ENCODE data around the gene YPEL2.
A peak's percentile ranks its signal among the peaks of the same experiment; 100 is the strongest.

The YPEL2 gene

DNA sequence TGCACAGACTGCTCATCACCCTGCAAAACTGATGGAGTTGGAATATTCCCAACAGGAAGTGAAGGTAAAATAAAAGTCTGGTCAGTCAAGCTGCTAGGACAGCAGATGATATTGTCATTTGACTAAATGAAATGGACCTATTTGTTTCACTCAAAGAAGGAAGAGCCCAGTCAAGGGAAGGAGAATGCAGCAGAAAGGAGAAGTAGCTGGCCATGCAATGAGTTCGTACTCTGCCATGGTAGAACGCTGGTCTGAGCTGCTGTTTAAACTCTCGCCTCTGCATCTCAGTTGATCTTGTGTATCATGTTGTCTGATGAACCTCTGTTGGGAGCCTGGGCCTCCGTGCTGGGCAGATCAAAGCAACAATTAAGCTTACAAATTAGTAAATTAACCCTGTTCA lies 15.6 kb upstream of the YPEL2 start:
- ChIA-PET CTCF (interaction anchor here (0.5 to 12.1 kb wide), 11 partner anchors 9 to 243 kb away, joined by 3 to 290 read pairs (median 4); no protein-coding TSS in a partner anchor), POLR2A (no interaction called here)
- Histone ChIP-seq H3K4me3 (ENCODE audit: low read depth, low read length) (no peak overlapping the region), H3K9me3 (ENCODE audit: control insufficient read depth, insufficient read depth, low read depth, low read length) (no peaks in the 10 kb centered on the region), H3K27ac (ENCODE audit: extremely low read depth, low read depth, low read length) (no peak overlapping the region), H3K4me1 (ENCODE audit: control insufficient read depth, insufficient read depth, low read length) (no peaks in the 10 kb centered on the region), H3K36me3 (ENCODE audit: control insufficient read depth in 2 of 2, insufficient read depth in 1 of 2, low read length in 2 of 2) (no peaks in the 10 kb centered on the region)
- TF ChIP-seq RBAK (tag by site-specific recombination; IDR thresholded peaks at IDR 0.05) = no peak
- no peak for TF ChIP-seq HOXA7 (CRISPR knock-in tag; IDR thresholded peaks at IDR 0.05; ENCODE audit: borderline replicate concordance)
- TF ChIP-seq GLI4 (tag by site-specific recombination; IDR thresholded peaks at IDR 0.05) = no peak
- no peak for TF ChIP-seq ZNF133 (tag by site-specific recombination; IDR thresholded peaks at IDR 0.05)
- no peak for TF ChIP-seq ZNF561 (tag by site-specific recombination; IDR thresholded peaks at IDR 0.05; ENCODE audit: borderline replicate concordance)
- TF ChIP-seq ZNF621 (tag by site-specific recombination; IDR thresholded peaks at IDR 0.05) = no peak

DNA sequence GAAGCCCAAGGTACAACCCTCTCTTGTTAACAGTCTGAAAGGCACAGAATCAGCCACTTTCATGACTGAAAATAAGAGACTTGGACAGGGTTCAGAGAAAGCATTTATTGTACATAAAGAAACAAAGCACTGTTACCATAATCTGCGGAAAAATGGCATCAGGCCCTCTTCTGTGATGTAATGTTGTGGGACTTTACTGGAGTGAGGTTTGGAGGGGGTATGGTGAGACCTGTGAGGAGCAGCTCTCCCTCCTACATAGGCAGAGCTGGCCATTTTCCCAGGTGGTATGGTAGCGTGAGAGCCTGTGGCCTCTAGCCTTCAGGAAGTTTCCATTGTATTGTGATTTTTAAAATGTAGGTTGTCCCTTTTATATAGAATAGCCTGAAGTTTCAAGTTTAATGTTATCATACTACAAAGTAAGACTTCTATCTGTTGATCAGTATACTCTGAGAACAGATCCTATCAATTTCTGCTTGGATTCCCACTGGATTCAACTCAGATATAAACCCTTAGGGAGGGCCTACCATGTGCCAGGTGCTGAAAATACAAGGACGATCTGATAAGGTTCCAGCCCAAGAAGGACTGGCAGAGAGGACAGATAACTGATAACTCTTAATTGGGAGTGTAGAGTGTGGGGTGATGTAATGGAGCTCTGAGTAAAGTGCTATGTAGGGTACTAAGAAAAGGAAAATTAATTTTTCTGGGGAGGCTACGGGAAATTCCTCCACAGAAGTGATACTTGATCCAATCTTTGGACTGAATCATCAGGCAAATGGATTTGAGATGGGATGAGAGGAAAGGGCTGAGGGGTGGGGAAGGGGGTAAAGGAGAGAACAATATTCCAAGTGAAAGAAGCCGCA lies 4.1 kb upstream of the YPEL2 start:
- TF ChIP-seq, protein P1, sequence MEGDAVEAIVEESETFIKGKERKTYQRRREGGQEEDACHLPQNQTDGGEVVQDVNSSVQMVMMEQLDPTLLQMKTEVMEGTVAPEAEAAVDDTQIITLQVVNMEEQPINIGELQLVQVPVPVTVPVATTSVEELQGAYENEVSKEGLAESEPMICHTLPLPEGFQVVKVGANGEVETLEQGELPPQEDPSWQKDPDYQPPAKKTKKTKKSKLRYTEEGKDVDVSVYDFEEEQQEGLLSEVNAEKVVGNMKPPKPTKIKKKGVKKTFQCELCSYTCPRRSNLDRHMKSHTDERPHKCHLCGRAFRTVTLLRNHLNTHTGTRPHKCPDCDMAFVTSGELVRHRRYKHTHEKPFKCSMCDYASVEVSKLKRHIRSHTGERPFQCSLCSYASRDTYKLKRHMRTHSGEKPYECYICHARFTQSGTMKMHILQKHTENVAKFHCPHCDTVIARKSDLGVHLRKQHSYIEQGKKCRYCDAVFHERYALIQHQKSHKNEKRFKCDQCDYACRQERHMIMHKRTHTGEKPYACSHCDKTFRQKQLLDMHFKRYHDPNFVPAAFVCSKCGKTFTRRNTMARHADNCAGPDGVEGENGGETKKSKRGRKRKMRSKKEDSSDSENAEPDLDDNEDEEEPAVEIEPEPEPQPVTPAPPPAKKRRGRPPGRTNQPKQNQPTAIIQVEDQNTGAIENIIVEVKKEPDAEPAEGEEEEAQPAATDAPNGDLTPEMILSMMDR (tag by site-specific recombination; IDR thresholded peaks at IDR 0.05) = no peak
- TF ChIP-seq, protein P2, sequence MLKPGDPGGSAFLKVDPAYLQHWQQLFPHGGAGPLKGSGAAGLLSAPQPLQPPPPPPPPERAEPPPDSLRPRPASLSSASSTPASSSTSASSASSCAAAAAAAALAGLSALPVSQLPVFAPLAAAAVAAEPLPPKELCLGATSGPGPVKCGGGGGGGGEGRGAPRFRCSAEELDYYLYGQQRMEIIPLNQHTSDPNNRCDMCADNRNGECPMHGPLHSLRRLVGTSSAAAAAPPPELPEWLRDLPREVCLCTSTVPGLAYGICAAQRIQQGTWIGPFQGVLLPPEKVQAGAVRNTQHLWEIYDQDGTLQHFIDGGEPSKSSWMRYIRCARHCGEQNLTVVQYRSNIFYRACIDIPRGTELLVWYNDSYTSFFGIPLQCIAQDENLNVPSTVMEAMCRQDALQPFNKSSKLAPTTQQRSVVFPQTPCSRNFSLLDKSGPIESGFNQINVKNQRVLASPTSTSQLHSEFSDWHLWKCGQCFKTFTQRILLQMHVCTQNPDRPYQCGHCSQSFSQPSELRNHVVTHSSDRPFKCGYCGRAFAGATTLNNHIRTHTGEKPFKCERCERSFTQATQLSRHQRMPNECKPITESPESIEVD (tag by site-specific recombination; IDR thresholded peaks at IDR 0.05) = peak; percentile 50
- TF ChIP-seq, protein P3, sequence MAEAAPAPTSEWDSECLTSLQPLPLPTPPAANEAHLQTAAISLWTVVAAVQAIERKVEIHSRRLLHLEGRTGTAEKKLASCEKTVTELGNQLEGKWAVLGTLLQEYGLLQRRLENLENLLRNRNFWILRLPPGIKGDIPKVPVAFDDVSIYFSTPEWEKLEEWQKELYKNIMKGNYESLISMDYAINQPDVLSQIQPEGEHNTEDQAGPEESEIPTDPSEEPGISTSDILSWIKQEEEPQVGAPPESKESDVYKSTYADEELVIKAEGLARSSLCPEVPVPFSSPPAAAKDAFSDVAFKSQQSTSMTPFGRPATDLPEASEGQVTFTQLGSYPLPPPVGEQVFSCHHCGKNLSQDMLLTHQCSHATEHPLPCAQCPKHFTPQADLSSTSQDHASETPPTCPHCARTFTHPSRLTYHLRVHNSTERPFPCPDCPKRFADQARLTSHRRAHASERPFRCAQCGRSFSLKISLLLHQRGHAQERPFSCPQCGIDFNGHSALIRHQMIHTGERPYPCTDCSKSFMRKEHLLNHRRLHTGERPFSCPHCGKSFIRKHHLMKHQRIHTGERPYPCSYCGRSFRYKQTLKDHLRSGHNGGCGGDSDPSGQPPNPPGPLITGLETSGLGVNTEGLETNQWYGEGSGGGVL (tag by site-specific recombination; IDR thresholded peaks at IDR 0.05) = peak; percentile 79
- TF ChIP-seq SP7 (tag by site-specific recombination; IDR thresholded peaks at IDR 0.05) (0 out of 2 replicates have a peak, but pooled peaks have one; percentile 40), ZNF776 (tag by site-specific recombination; IDR thresholded peaks at IDR 0.05; ENCODE audit: borderline replicate concordance) (no peak), ZBTB17 (tag by site-specific recombination; IDR thresholded peaks at IDR 0.05) (peak; percentile 44; the same call in 1 of the 2 replicates), ZNF664 (tag by site-specific recombination; IDR thresholded peaks at IDR 0.05) (peak; percentile 53; the same call in 1 of the 2 replicates), ZNF335 (tag by site-specific recombination; conservative IDR thresholded peaks at IDR 0.05) (0 out of 2 replicates have a peak, but pooled peaks have one; percentile 4)
- no peaks in the 10 kb centered on the region for H3K36me3 ChIP-seq (ENCODE audit: control insufficient read depth in 2 of 2, insufficient read depth in 1 of 2, low read length in 2 of 2)
- ChIA-PET POLR2A (interaction anchor here (0.5 kb wide), 1 partner anchor 80 kb away, joined by 3 read pairs; no protein-coding TSS in a partner anchor), CTCF (interaction anchor here (0.6 to 8.6 kb wide), 5 partner anchors 11 to 293 kb away, joined by 3 to 151 read pairs (median 3); no protein-coding TSS in a partner anchor)
- no peaks in the 10 kb centered on the region for H3K9me3 ChIP-seq (ENCODE audit: control insufficient read depth, insufficient read depth, low read depth, low read length)
- no peak overlapping the region for H3K4me3 ChIP-seq (ENCODE audit: low read depth, low read length)
- peak overlapping the region; percentile 30; the same call in 1 of the 2 replicates for H3K27ac ChIP-seq (ENCODE audit: extremely low read depth, low read depth, low read length)
- peaks cover 21% of the 10 kb centered on the region for H3K4me1 ChIP-seq (ENCODE audit: control insufficient read depth, insufficient read depth, low read length)

DNA sequence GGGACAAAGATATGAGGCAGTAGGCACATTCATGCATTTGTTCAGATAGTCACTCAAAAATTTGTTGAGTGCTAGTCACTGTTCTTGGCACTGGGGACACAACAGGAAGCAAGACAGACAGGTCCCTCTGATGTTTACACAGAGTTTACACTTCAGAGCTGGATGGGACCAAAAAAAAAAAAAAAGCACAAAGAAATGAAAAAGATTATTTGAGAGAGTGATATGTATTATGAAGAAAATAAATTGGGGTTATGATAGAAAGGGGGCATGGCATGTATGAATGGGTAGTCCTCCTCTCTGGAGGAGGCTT lies 3.5 kb upstream of the YPEL2 start:
- H3K4me3 ChIP-seq (ENCODE audit: low read depth, low read length) = no peak overlapping the region
- no peaks in the 10 kb centered on the region for H3K9me3 ChIP-seq (ENCODE audit: control insufficient read depth, insufficient read depth, low read depth, low read length)
- ChIA-PET CTCF (interaction anchor here (0.6 to 8.6 kb wide), 5 partner anchors 12 to 293 kb away, joined by 3 to 151 read pairs (median 3); no protein-coding TSS in a partner anchor), POLR2A (interaction anchor here (0.5 kb wide), 1 partner anchor 80 kb away, joined by 3 read pairs; no protein-coding TSS in a partner anchor)
- TF ChIP-seq, protein P4, sequence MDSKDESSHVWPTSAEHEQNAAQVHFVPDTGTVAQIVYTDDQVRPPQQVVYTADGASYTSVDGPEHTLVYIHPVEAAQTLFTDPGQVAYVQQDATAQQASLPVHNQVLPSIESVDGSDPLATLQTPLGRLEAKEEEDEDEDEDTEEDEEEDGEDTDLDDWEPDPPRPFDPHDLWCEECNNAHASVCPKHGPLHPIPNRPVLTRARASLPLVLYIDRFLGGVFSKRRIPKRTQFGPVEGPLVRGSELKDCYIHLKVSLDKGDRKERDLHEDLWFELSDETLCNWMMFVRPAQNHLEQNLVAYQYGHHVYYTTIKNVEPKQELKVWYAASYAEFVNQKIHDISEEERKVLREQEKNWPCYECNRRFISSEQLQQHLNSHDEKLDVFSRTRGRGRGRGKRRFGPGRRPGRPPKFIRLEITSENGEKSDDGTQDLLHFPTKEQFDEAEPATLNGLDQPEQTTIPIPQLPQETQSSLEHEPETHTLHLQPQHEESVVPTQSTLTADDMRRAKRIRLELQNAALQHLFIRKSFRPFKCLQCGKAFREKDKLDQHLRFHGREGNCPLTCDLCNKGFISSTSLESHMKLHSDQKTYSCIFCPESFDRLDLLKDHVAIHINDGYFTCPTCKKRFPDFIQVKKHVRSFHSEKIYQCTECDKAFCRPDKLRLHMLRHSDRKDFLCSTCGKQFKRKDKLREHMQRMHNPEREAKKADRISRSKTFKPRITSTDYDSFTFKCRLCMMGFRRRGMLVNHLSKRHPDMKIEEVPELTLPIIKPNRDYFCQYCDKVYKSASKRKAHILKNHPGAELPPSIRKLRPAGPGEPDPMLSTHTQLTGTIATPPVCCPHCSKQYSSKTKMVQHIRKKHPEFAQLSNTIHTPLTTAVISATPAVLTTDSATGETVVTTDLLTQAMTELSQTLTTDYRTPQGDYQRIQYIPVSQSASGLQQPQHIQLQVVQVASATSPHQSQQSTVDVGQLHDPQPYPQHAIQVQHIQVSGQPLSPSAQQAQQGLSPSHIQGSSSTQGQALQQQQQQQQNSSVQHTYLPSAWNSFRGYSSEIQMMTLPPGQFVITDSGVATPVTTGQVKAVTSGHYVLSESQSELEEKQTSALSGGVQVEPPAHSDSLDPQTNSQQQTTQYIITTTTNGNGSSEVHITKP (tag by site-specific recombination; IDR thresholded peaks at IDR 0.05) = peak; percentile 69
- TF ChIP-seq, protein P3 (tag by site-specific recombination; IDR thresholded peaks at IDR 0.05) = no peak
- H3K27ac ChIP-seq (ENCODE audit: extremely low read depth, low read depth, low read length) = peak overlapping the region; percentile 30; the same call in 1 of the 2 replicates
- peaks cover 24% of the 10 kb centered on the region for H3K4me1 ChIP-seq (ENCODE audit: control insufficient read depth, insufficient read depth, low read length)
- H3K36me3 ChIP-seq (ENCODE audit: control insufficient read depth in 2 of 2, insufficient read depth in 1 of 2, low read length in 2 of 2) = no peaks in the 10 kb centered on the region

All from HEK293 (cell line).